Measurements from ENCODE around the gene NUDT12.

GRCh38 chr5:103523319-103523718 is 39.3 kb downstream of the NUDT12 start:
- TF ChIP-seq CTCF (conservative IDR thresholded peaks at IDR 0.05; ENCODE audit: low read length) (no peak), EZH2phosphoT487 (IDR thresholded peaks at IDR 0.05; ENCODE audit: borderline replicate concordance, low read depth, low read length) (no peak)
